ENCODE measurements around the gene NME7. TPM values are rescaled to one million over a fixed set of nuclear protein-coding genes. Genes with fewer than 3 reads are reported as not detected.

Gene NME7
- total and polyA plus RNA-seq, 12 donors = 5.5 to 18.9 (median 10.5) TPM

GRCh38 chr1:169138866-169139670, 228.5 kb downstream of the NME7 start:
- WGBS, 2 donors = 95 to 97% methylated on average over 2 of the region's 2 CpGs
- intact Hi-C loops (cut with DNase I) = loop anchor here in 3 of 10 donors (10.0 kb wide), 3 partner anchors 206 to 534 kb away; no protein-coding TSS in a partner anchor
- Histone ChIP-seq H3K9me3 (no peaks in the 10 kb centered on the region), H3K27ac (no peak overlapping the region), H3K4me1 (peaks cover 0 to 16% (median 0%) of the 10 kb centered on the region in 9 donors), H3K36me3 (no peaks in the 10 kb centered on the region), H3K27me3 (no peaks in the 10 kb centered on the region), H3K4me3 (no peak overlapping the region)
- ATAC-seq (no peak), DNase-seq (no peak)
- TF ChIP-seq, protein P1, sequence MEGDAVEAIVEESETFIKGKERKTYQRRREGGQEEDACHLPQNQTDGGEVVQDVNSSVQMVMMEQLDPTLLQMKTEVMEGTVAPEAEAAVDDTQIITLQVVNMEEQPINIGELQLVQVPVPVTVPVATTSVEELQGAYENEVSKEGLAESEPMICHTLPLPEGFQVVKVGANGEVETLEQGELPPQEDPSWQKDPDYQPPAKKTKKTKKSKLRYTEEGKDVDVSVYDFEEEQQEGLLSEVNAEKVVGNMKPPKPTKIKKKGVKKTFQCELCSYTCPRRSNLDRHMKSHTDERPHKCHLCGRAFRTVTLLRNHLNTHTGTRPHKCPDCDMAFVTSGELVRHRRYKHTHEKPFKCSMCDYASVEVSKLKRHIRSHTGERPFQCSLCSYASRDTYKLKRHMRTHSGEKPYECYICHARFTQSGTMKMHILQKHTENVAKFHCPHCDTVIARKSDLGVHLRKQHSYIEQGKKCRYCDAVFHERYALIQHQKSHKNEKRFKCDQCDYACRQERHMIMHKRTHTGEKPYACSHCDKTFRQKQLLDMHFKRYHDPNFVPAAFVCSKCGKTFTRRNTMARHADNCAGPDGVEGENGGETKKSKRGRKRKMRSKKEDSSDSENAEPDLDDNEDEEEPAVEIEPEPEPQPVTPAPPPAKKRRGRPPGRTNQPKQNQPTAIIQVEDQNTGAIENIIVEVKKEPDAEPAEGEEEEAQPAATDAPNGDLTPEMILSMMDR (IDR thresholded peaks at IDR 0.05) = no peak

- ATAC-seq (peak in 2 of 8 donors; percentile 17 to 63), DNase-seq (no peak)
- Histone ChIP-seq H3K27ac (no peak overlapping the region), H3K4me3 (no peak overlapping the region), H3K36me3 (peaks cover 0 to 11% (median 5%) of the 10 kb centered on the region in 9 donors), H3K4me1 (peaks cover 0 to 27% (median 0%) of the 10 kb centered on the region in 9 donors), H3K27me3 (no peaks in the 10 kb centered on the region), H3K9me3 (no peaks in the 10 kb centered on the region)
- intact Hi-C loops (cut with DNase I) = loop anchor here in 3 of 10 donors (10.0 kb wide), 3 partner anchors 207 to 533 kb away; no protein-coding TSS in a partner anchor
- WGBS, 2 donors = 97 to 100% methylated on average over 4 of the region's 4 CpGs
- TF ChIP-seq, protein P1 (IDR thresholded peaks at IDR 0.05) = no peak
These were observed 230.2 kb downstream of the NME7 start for GRCh38 chr1:169137357-169137756.

- H3K27ac ChIP-seq = peak overlapping the region in 1 of 10 donors; percentile 10
- ATAC-seq (peak in 3 of 8 donors; percentile 45 to 57 (median 52)), DNase-seq (no peak)
- H3K36me3 ChIP-seq = peaks cover 0 to 45% (median 14%) of the 10 kb centered on the region in 9 donors
- no peak overlapping the region for H3K4me3 ChIP-seq
- H3K27me3 ChIP-seq = no peaks in the 10 kb centered on the region
- H3K9me3 ChIP-seq = no peaks in the 10 kb centered on the region
- intact Hi-C loops (cut with DNase I) = loop anchor here in 3 of 10 donors (10.0 kb wide), 3 partner anchors 211 to 529 kb away; no protein-coding TSS in a partner anchor
- WGBS, 2 donors = 82 to 87% methylated on average over 2 of the region's 2 CpGs
- TF ChIP-seq, protein P1 (IDR thresholded peaks at IDR 0.05) = peak in 6 of 9 donors; percentile 21 to 58 (median 42)
- peaks cover 0 to 44% (median 11%) of the 10 kb centered on the region in 9 donors for H3K4me1 ChIP-seq
These were observed 233.6 kb downstream of the NME7 start for GRCh38 chr1:169133801-169134502.

DNA sequence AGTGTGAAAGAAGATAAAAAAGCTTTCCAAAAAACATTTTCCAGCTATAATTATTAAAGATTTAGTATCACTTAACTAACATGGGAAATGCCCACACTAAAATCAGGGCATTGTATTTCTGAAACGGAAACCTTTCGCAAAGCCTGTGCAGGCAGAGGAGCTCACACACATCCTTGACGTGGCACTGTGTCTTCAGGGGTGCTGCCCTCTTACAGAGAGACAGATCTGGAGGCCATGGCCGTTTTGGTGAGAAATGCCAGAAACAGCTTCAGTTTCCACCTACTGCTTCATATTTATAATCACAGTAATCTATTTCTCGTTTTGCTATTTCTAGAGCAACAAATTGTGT, 234.4 kb downstream of the NME7 start:
- Histone ChIP-seq H3K4me3 (no peak overlapping the region), H3K4me1 (peaks cover 0 to 51% (median 14%) of the 10 kb centered on the region in 9 donors), H3K36me3 (peaks cover 0 to 53% (median 14%) of the 10 kb centered on the region in 9 donors), H3K9me3 (no peaks in the 10 kb centered on the region), H3K27me3 (no peaks in the 10 kb centered on the region), H3K27ac (peak overlapping the region in 1 of 10 donors; percentile 10)
- no peak for ATAC-seq
- WGBS, 2 donors = 64 to 69% methylated on average over 5 of the region's 5 CpGs
- intact Hi-C loops (cut with DNase I) = loop anchor here in 3 of 10 donors (10.0 kb wide), 3 partner anchors 212 to 528 kb away; no protein-coding TSS in a partner anchor
- TF ChIP-seq, protein P1 (IDR thresholded peaks at IDR 0.05) = no peak
- no peak for DNase-seq
